ENCODE measurements around the gene CD79B. TPM values are rescaled to one million over a fixed set of nuclear protein-coding genes. Genes with fewer than 3 reads are reported as not detected.

The CD79B gene
- total and polyA plus RNA-seq, 2 of the 8 experiments (the other 6 are each of a cell fraction or from before 2014, with no cell fraction given), result 1.5 to 3.9 TPM

DNA sequence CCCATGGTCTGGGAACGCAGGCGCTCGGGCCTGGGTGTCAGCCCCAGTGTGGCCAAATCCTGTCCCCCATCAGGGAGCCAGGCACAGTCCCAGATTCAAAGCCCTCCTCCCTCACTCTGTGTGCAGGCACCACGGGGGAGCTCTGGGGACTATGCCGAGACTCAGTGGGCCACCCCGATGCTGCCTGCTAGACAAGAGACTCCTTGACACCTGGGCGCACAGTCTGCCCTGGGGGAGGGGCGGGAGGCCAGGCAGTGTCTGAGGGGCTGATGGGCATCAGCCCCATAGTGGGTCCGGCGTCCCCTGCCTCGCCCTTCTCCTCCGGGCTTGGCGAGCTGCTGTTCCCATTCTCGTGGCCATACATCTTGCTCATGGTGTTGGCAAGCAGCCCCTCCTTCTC, 8.5 kb upstream of the CD79B start:
- Histone ChIP-seq H2BK5ac (ENCODE audit: low read depth, low read length) (no peak overlapping the region), H3K36me3 (ENCODE audit: control insufficient read depth in 2 of 4, insufficient read depth in 4 of 4, low read length in 3 of 4) (peaks cover 0 to 21% (median 1%) of the 10 kb centered on the region in 4 experiments; a peak in 4 of 8 replicates), H4K20me1 (replicated peaks in 1 of 2; ENCODE audit: control insufficient read depth in 1 of 2, insufficient read depth in 2 of 2, low read length in 2 of 2) (peaks cover 0 to 5% of the 10 kb centered on the region in 2 experiments), H2BK120ac (replicated peaks; ENCODE audit: low read depth, low read length) (no peak overlapping the region), H2BK15ac (ENCODE audit: low read length) (no peak overlapping the region), H4K5ac (ENCODE audit: insufficient read length, low read depth, low read length) (no peak overlapping the region), H4K91ac (replicated peaks; ENCODE audit: insufficient read length, low read length) (no peak overlapping the region), H3K79me2 (ENCODE audit: control insufficient read depth in 1 of 2, insufficient read depth in 2 of 2, low read length in 2 of 2) (no peaks in the 10 kb centered on the region), H3K14ac (ENCODE audit: insufficient read length) (no peak overlapping the region), H3K4me2 (ENCODE audit: insufficient read depth in 1 of 2, low read depth in 2 of 2, low read length in 2 of 2) (no peak overlapping the region), H2BK12ac (ENCODE audit: low read depth, low read length) (no peak overlapping the region), H3K27ac (ENCODE audit: low read depth, low read length) (no peak overlapping the region), H3K23me2 (ENCODE audit: low read depth, low read length) (no peaks in the 10 kb centered on the region), H3K79me1 (ENCODE audit: low read depth, low read length) (no peaks in the 10 kb centered on the region), H3K4me3 (ENCODE audit: extremely low read depth in 1 of 4, insufficient read depth in 2 of 4, low read depth in 3 of 4, low read length in 4 of 4) (no peak overlapping the region), H3K4ac (replicated peaks; ENCODE audit: insufficient read length, low read depth, low read length) (no peak overlapping the region), H3K23ac (ENCODE audit: insufficient read length) (no peak overlapping the region), H3K9ac (replicated peaks in 1 of 4; ENCODE audit: extremely low read depth in 1 of 4, low read depth in 3 of 4, low read length in 3 of 4) (no peak overlapping the region), H4K8ac (ENCODE audit: extremely low read depth, insufficient read depth, low read length) (no peak overlapping the region), H3K56ac (replicated peaks; ENCODE audit: insufficient read length, low read depth, low read length) (no peak overlapping the region), H3K18ac (ENCODE audit: extremely low read depth, low read length) (no peak overlapping the region), H2AK5ac (ENCODE audit: low read depth, low read length) (no peak overlapping the region), H3K4me1 (replicated peaks in 1 of 4; ENCODE audit: control insufficient read depth in 3 of 4, insufficient read depth in 4 of 4, low read length in 3 of 4) (peaks cover 0 to 2% (median 0%) of the 10 kb centered on the region in 4 experiments; a peak in 2 of 7 replicates), H3K27me3 (replicated peaks in 1 of 4; ENCODE audit: control insufficient read depth in 3 of 4, extremely low read depth in 1 of 4, insufficient read depth in 3 of 4, low read length in 3 of 4) (no peaks in the 10 kb centered on the region), H2AFZ (ENCODE audit: low read length) (no peak overlapping the region), H3K9me3 (ENCODE audit: insufficient read depth in 2 of 2, low read depth in 1 of 2, low read length in 1 of 2) (no peaks in the 10 kb centered on the region), H2BK20ac (ENCODE audit: low read length) (no peak overlapping the region)
- TF ChIP-seq CBX5 (IDR thresholded peaks at IDR 0.05; ENCODE audit: low read depth, low read length) (no peak), POU5F1 (IDR thresholded peaks at IDR 0.05; ENCODE audit: low read depth, low read length) (no peak), SIRT6 (IDR thresholded peaks at IDR 0.05; ENCODE audit: low read length) (no peak)
- FAIRE-seq, result no peak
- ChIA-PET POLR2A (ENCODE audit: partially characterized antibody) (interaction anchor here (0.7 to 1.6 kb wide), 4 partner anchors 10 to 194 kb away, joined by 3 to 8 read pairs (median 3); no protein-coding TSS in a partner anchor), CTCF (ENCODE audit: partially characterized antibody) (interaction anchor here (0.5 to 6.1 kb wide), 18 partner anchors 9 to 113 kb away, joined by 3 to 64 read pairs (median 4); partner anchors contain the start of genes CD79B and GH1)
- no peak for DNase-seq (ENCODE audit: low read depth in 1 of 2, low spot score in 2 of 2)
- WGBS, 2 experiments (ENCODE audit: extremely low coverage in 1 of 2, insufficient coverage in 1 of 2, insufficient read length in 1 of 2, insufficient replicate concordance in 2 of 2, low coverage in 1 of 2, low lambda C conversion rate in 2 of 2, missing lambda C conversion rate in 1 of 2), result 89% methylated on average over 12 of the region's 14 CpGs; no CpG with 5 or more reads in 1 of the 2 experiments
